HEK293 (cell line): ENCODE data around the gene WARS2.

Experiments used
- HOXA7 ChIP-seq: sonication (generic); formaldehyde crosslinking; IDR thresholded peaks from 2 replicates; pipeline ENCODE4 v1.8.1; 2022; ENCODE audit warnings: missing genetic modification reagents, borderline replicate concordance
- PRDM1 ChIP-seq: fragments of 450-650 bp; formaldehyde crosslinking; IDR thresholded peaks from 2 replicates; pipeline ENCODE4; 2016; ENCODE audit warnings: missing biosample characterization, missing genetic modification characterization
- ZBTB20 ChIP-seq: fragments of 450-650 bp; formaldehyde crosslinking; IDR thresholded peaks from 2 replicates; pipeline ENCODE4 v1.5.1; 2016; ENCODE audit warnings: missing biosample characterization, missing genetic modification characterization
- ZBTB21 ChIP-seq: fragments of 450-650 bp; formaldehyde crosslinking; IDR thresholded peaks from 2 replicates; pipeline ENCODE4 v1.5.1; 2017; ENCODE audit warnings: missing biosample characterization, missing genetic modification characterization
- ZFP3 ChIP-seq: fragments of 450-650 bp; formaldehyde crosslinking; IDR thresholded peaks from 2 replicates; pipeline ENCODE4 v1.5.1; 2016; ENCODE audit warnings: low read depth, missing biosample characterization, missing genetic modification characterization
- ZNF561 ChIP-seq: fragments of 450-650 bp; IDR thresholded peaks from 2 replicates; pipeline ENCODE4 v1.5.1; 2018; ENCODE audit warnings: missing biosample characterization, missing genetic modification characterization, borderline replicate concordance
- TF ChIP-seq, protein P1 (sequence below): fragments of 450-650 bp; formaldehyde crosslinking; IDR thresholded peaks from 2 replicates; pipeline ENCODE4 v1.5.1; 2016; ENCODE audit warnings: missing biosample characterization, missing genetic modification characterization

DNA sequence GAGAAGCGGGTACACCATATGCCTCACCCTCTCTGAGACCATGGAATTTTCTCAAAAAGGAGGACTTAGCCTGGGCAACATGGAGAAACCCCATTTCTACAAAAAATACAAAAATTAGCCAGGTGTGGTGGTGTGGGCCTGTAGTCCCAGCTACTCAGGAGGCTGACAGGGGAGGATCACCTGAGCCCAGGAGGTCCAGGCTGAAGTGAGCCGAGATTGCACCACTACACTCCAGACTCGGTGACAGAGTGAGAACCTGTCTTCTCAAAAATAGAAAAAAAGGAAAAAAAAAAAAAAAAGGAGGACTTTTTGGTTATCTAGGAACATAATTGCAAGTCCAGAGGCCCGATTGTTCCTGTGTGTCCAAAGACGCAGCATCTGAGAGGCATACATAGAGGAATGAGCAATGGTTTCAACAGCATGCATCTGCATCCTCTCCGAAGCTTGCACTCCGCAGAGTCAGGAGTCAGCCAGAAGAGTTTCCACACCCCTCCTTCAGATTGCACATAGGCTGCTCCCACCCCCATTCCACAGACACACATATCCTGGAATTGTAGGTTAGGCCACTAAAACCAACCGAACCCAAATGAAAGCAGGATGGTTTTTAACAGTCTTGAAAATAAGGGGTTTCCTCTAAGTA, 149.8 kb downstream of the WARS2 start:
- TF ChIP-seq ZBTB20 (tag by site-specific recombination) = no peak
- no peak for TF ChIP-seq ZFP3
- no peak for TF ChIP-seq PRDM1 (tag by site-specific recombination)
- TF ChIP-seq ZBTB21 = no peak
- TF ChIP-seq, protein P1, sequence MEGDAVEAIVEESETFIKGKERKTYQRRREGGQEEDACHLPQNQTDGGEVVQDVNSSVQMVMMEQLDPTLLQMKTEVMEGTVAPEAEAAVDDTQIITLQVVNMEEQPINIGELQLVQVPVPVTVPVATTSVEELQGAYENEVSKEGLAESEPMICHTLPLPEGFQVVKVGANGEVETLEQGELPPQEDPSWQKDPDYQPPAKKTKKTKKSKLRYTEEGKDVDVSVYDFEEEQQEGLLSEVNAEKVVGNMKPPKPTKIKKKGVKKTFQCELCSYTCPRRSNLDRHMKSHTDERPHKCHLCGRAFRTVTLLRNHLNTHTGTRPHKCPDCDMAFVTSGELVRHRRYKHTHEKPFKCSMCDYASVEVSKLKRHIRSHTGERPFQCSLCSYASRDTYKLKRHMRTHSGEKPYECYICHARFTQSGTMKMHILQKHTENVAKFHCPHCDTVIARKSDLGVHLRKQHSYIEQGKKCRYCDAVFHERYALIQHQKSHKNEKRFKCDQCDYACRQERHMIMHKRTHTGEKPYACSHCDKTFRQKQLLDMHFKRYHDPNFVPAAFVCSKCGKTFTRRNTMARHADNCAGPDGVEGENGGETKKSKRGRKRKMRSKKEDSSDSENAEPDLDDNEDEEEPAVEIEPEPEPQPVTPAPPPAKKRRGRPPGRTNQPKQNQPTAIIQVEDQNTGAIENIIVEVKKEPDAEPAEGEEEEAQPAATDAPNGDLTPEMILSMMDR (tag by site-specific recombination) = no peak
- no peak for TF ChIP-seq HOXA7
- no peak for TF ChIP-seq ZNF561 (tag by site-specific recombination)
